ES-I3 (cell line): ENCODE measurements around the gene KCNIP4.

ENCODE experiments used
- H3K36me3 ChIP-seq: 2 replicates; pipeline ENCODE4 v1.6.1; 2013; ENCODE audit warnings: mild to moderate bottlenecking, low read length, control low read depth, moderate library complexity; ENCODE audit not compliant: insufficient read depth
- H3K4me1 ChIP-seq: 2 replicates; pipeline ENCODE4 v1.6.1; 2013; ENCODE audit warnings: mild to moderate bottlenecking, control low read depth, low read length; ENCODE audit not compliant: insufficient read depth
- H3K9ac ChIP-seq: 2 replicates; pipeline ENCODE4 v1.6.1; 2013; ENCODE audit warnings: low read depth, mild to moderate bottlenecking, low read length, moderate library complexity
- H3K9me3 ChIP-seq: 2 replicates; pipeline ENCODE4 v1.6.1; 2013; ENCODE audit warnings: mild to moderate bottlenecking, low read length, moderate library complexity; ENCODE audit not compliant: control insufficient read depth, insufficient read depth

Gene KCNIP4

GRCh38 chr4:20899591-20899990 is 1049.0 kb downstream of the KCNIP4 start:
- Histone ChIP-seq H3K36me3 (no peaks in the 10 kb centered on the region; the same call in 1 of the 2 replicates), H3K9me3 (no peaks in the 10 kb centered on the region)

GRCh38 chr4:20895988-20896387 is 1052.6 kb downstream of the KCNIP4 start:
- no peaks in the 10 kb centered on the region for H3K9me3 ChIP-seq
- H3K9ac ChIP-seq, result no peak overlapping the region
- H3K4me1 ChIP-seq, result no peaks in the 10 kb centered on the region
- no peaks in the 10 kb centered on the region; the same call in 1 of the 2 replicates for H3K36me3 ChIP-seq

More at GRCh38 chr4:20899591-20899990, 1049.0 kb downstream of the KCNIP4 start:
- Histone ChIP-seq H3K9ac (no peak overlapping the region), H3K4me1 (no peaks in the 10 kb centered on the region)

GRCh38 chr4:20895208-20895607 is 1053.4 kb downstream of the KCNIP4 start:
- H3K9ac ChIP-seq, result no peak overlapping the region
- H3K36me3 ChIP-seq, result no peaks in the 10 kb centered on the region; the same call in 1 of the 2 replicates
- no peaks in the 10 kb centered on the region for H3K4me1 ChIP-seq

GRCh38 chr4:20890761-20891160 is 1057.8 kb downstream of the KCNIP4 start:
- no peaks in the 10 kb centered on the region for H3K36me3 ChIP-seq
- no peaks in the 10 kb centered on the region for H3K4me1 ChIP-seq
- no peak overlapping the region for H3K9ac ChIP-seq
- H3K9me3 ChIP-seq, result no peaks in the 10 kb centered on the region

More at GRCh38 chr4:20895208-20895607, 1053.4 kb downstream of the KCNIP4 start:
- H3K9me3 ChIP-seq, result no peaks in the 10 kb centered on the region

- Histone ChIP-seq H3K9me3 (no peaks in the 10 kb centered on the region), H3K4me1 (no peaks in the 10 kb centered on the region), H3K9ac (no peak overlapping the region), H3K36me3 (no peaks in the 10 kb centered on the region)
Observed at GRCh38 chr4:20889901-20890300, 1058.7 kb downstream of the KCNIP4 start.

- Histone ChIP-seq H3K9me3 (no peaks in the 10 kb centered on the region), H3K36me3 (no peaks in the 10 kb centered on the region), H3K4me1 (no peaks in the 10 kb centered on the region), H3K9ac (no peak overlapping the region)
Observed at GRCh38 chr4:20883677-20884076, 1064.9 kb downstream of the KCNIP4 start.

- H3K9ac ChIP-seq, result no peak overlapping the region
- no peaks in the 10 kb centered on the region for H3K36me3 ChIP-seq
- H3K4me1 ChIP-seq, result no peaks in the 10 kb centered on the region
- H3K9me3 ChIP-seq, result no peaks in the 10 kb centered on the region
Observed at GRCh38 chr4:20883231-20883630, 1065.3 kb downstream of the KCNIP4 start.

- Histone ChIP-seq H3K4me1 (no peaks in the 10 kb centered on the region), H3K9ac (no peak overlapping the region), H3K9me3 (no peaks in the 10 kb centered on the region), H3K36me3 (no peaks in the 10 kb centered on the region)
Observed at GRCh38 chr4:20882500-20882899, 1066.1 kb downstream of the KCNIP4 start.

- Histone ChIP-seq H3K9ac (no peak overlapping the region), H3K9me3 (no peaks in the 10 kb centered on the region), H3K4me1 (no peaks in the 10 kb centered on the region), H3K36me3 (no peaks in the 10 kb centered on the region)
Observed at GRCh38 chr4:20881658-20882057, 1066.9 kb downstream of the KCNIP4 start.

- no peaks in the 10 kb centered on the region for H3K9me3 ChIP-seq
- H3K9ac ChIP-seq, result no peak overlapping the region
- no peaks in the 10 kb centered on the region for H3K36me3 ChIP-seq
- no peaks in the 10 kb centered on the region for H3K4me1 ChIP-seq
Observed at GRCh38 chr4:20878806-20879205, 1069.8 kb downstream of the KCNIP4 start.

- no peak overlapping the region for H3K9ac ChIP-seq
- H3K9me3 ChIP-seq, result no peaks in the 10 kb centered on the region
- H3K36me3 ChIP-seq, result no peaks in the 10 kb centered on the region
- H3K4me1 ChIP-seq, result no peaks in the 10 kb centered on the region
Observed at GRCh38 chr4:20870436-20870835, 1078.1 kb downstream of the KCNIP4 start.

- H3K9me3 ChIP-seq, result no peaks in the 10 kb centered on the region
- no peak overlapping the region for H3K9ac ChIP-seq
- H3K4me1 ChIP-seq, result no peaks in the 10 kb centered on the region
- no peaks in the 10 kb centered on the region for H3K36me3 ChIP-seq
Observed at GRCh38 chr4:20868108-20868507, 1080.5 kb downstream of the KCNIP4 start.

GRCh38 chr4:20860878-20861277 is 1087.7 kb downstream of the KCNIP4 start:
- no peaks in the 10 kb centered on the region for H3K36me3 ChIP-seq
- no peak overlapping the region for H3K9ac ChIP-seq
- no peaks in the 10 kb centered on the region for H3K9me3 ChIP-seq
- no peaks in the 10 kb centered on the region for H3K4me1 ChIP-seq

GRCh38 chr4:20859097-20859781 is 1089.3 kb downstream of the KCNIP4 start:
- H3K9ac ChIP-seq, result no peak overlapping the region
- H3K4me1 ChIP-seq, result no peaks in the 10 kb centered on the region
- no peaks in the 10 kb centered on the region for H3K9me3 ChIP-seq
- no peaks in the 10 kb centered on the region for H3K36me3 ChIP-seq

GRCh38 chr4:20857081-20857480 is 1091.5 kb downstream of the KCNIP4 start:
- Histone ChIP-seq H3K36me3 (no peaks in the 10 kb centered on the region), H3K9me3 (no peaks in the 10 kb centered on the region), H3K9ac (no peak overlapping the region), H3K4me1 (no peaks in the 10 kb centered on the region)
